ENCODE measurements around the gene SELPLG.

GRCh38 chr12:108589840-108590229, 43.9 kb downstream of the SELPLG start:
- TF ChIP-seq POLR2A (IDR thresholded peaks at IDR 0.05; ENCODE audit: low read length) (no peak), GATA1 (IDR thresholded peaks at IDR 0.05; ENCODE audit: low read depth, low read length) (no peak)

All from erythroblast (primary cell).